ENCODE measurements around the gene SPHK2.

DNA sequence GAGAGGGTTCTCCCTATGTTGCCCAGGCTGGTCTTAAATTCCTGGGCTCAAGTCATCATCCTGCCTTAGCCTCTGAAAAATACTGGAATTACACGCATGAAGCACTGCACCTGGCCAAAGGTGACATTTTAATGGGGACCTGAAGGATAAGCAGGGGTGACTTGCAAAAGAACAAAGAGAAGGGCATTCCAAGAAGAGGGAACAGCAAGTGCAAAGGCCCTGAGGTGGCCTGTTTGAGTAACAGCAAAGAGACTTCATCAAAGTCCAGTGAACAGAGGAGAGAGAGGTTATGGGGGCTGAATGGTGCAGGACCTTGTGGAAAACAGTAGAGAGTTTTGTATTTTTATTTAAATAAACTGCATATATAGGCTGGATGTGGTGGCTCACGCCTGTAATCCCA is 22.5 kb downstream of the SPHK2 start:
- TF ChIP-seq, protein P1, sequence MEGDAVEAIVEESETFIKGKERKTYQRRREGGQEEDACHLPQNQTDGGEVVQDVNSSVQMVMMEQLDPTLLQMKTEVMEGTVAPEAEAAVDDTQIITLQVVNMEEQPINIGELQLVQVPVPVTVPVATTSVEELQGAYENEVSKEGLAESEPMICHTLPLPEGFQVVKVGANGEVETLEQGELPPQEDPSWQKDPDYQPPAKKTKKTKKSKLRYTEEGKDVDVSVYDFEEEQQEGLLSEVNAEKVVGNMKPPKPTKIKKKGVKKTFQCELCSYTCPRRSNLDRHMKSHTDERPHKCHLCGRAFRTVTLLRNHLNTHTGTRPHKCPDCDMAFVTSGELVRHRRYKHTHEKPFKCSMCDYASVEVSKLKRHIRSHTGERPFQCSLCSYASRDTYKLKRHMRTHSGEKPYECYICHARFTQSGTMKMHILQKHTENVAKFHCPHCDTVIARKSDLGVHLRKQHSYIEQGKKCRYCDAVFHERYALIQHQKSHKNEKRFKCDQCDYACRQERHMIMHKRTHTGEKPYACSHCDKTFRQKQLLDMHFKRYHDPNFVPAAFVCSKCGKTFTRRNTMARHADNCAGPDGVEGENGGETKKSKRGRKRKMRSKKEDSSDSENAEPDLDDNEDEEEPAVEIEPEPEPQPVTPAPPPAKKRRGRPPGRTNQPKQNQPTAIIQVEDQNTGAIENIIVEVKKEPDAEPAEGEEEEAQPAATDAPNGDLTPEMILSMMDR (IDR thresholded peaks at IDR 0.05), result no peak
- no peak for TF ChIP-seq POLR2A (IDR thresholded peaks at IDR 0.05)
